A673 (cell line): ENCODE measurements around the gene TAP1.

Experiments
- EZH2 ChIP-seq: fragments of 200-600 bp; sonication (generic); IDR thresholded peaks from 2 replicates; pipeline ENCODE4 v1.6.1; 2017; ENCODE audit warnings: borderline replicate concordance, low read depth, mild to moderate bottlenecking, mixed read lengths, antibody characterized with exemption, low read length; ENCODE audit not compliant: poor library complexity, severe bottlenecking
- TF ChIP-seq, protein P1 (sequence below): fragments of 300-800, 200-600 bp; sonication (generic); conservative IDR thresholded peaks from 2 replicates; pipeline ENCODE4 v1.5.1; 2017; ENCODE audit warnings: low read depth, mild to moderate bottlenecking, antibody characterized with exemption, low read length, moderate library complexity, mixed read lengths

DNA sequence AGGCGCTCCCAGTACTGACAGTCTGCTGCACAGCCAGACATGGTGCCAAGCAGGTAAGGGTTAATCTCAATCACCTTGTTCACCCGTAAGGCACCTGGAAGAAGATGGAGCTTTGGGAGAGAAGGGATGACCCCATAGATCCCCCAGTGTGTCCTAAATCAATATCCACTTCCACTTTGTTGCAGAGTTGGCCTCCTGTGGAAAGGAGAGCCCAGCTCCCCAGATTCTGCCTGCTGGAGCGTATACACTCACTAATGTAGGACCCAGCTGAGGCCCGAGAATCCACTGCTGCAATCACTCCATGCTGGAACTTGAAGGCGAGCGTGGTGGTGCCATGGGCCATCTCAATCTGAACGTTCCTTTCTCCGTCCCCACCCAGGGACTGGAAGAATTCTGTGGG, 10.8 kb downstream of the TAP1 start:
- TF ChIP-seq, protein P1, sequence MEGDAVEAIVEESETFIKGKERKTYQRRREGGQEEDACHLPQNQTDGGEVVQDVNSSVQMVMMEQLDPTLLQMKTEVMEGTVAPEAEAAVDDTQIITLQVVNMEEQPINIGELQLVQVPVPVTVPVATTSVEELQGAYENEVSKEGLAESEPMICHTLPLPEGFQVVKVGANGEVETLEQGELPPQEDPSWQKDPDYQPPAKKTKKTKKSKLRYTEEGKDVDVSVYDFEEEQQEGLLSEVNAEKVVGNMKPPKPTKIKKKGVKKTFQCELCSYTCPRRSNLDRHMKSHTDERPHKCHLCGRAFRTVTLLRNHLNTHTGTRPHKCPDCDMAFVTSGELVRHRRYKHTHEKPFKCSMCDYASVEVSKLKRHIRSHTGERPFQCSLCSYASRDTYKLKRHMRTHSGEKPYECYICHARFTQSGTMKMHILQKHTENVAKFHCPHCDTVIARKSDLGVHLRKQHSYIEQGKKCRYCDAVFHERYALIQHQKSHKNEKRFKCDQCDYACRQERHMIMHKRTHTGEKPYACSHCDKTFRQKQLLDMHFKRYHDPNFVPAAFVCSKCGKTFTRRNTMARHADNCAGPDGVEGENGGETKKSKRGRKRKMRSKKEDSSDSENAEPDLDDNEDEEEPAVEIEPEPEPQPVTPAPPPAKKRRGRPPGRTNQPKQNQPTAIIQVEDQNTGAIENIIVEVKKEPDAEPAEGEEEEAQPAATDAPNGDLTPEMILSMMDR, result no peak
- no peak for TF ChIP-seq EZH2
